ENCODE results near the gene CRIP3. TPM values are rescaled to one million over a fixed set of nuclear protein-coding genes. Genes with fewer than 3 reads are reported as not detected.

CRIP3 gene
- total RNA-seq, 3 donors from 2014 or later (not counting 1 experiment from before 2014, with no cell fraction given) = 3.6 to 5.3 (median 4.3) TPM

DNA sequence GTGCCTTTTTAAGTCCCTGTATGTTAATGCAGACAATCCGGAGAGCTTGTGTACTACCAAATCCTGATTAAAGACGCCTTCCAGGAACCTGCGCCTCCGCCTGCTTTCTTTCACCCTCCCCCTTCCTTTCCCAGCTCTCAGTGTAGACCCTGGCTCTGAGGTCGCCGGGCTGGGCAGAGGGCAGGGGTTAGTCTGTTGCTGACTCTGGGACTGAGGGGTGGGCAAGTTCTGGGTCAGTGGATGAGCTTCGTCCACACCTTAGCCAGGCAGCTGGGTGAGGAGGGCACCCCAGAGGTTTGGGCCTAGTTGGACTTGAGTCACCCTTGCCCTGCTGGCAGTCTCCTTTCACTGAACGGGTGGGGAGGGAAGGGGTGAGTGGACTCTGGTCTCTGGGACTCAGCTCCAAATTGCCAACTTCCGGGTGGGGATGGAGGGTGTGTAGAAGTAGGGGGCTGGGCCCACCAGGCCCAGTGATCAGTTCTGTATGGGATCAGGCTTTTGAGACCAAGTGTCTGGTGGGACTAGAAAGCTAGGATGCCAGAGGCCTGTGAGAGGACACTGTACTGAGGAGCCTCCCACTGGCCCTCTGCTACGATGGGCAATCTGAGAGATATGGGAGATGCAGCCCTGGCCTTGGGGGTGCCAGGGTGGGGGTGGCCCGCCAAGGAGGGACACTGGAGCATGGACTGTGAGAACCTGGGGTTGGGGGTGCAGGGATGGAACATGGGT is 31.9 kb downstream of the CRIP3 start:
- no peaks in the 10 kb centered on the region for H3K9me3 ChIP-seq (ENCODE audit: control insufficient read depth, insufficient read depth, low read length)
- H3K4me1 ChIP-seq (ENCODE audit: control insufficient read depth, insufficient read depth, low read length) = peaks cover 23% of the 10 kb centered on the region
- no peaks in the 10 kb centered on the region for H3K9me3 Mint-ChIP-seq
- no peak for TF ChIP-seq CTCF (IDR thresholded peaks at IDR 0.05)
- intact Hi-C loops (cut with micrococcal nuclease) = no loop called here
- peaks cover 10 to 32% of the 10 kb centered on the region in 2 donors for H3K4me1 Mint-ChIP-seq
- no peak overlapping the region for H3K4me3 ChIP-seq (ENCODE audit: low read length)
- peaks cover 26 to 39% of the 10 kb centered on the region in 2 donors for H3K27me3 Mint-ChIP-seq (ENCODE audit: low read depth in 2 of 2)
- ATAC-seq (no peak), DNase-seq (no peak)
- H3K36me3 ChIP-seq (ENCODE audit: control insufficient read depth, insufficient read depth, low read length) = no peaks in the 10 kb centered on the region
- no peak overlapping the region for H3K27ac ChIP-seq (ENCODE audit: low read length)
- H3K36me3 Mint-ChIP-seq = no peaks in the 10 kb centered on the region
- peaks cover 20% of the 10 kb centered on the region for H3K27me3 ChIP-seq (ENCODE audit: control insufficient read depth, insufficient read depth, low read length)
- H3K4me3 Mint-ChIP-seq = peak overlapping the region; percentile 28
- WGBS (ENCODE audit: insufficient coverage) = 83% methylated on average over 11 of the region's 11 CpGs
- peak overlapping the region in 1 of 2 donors; percentile 24 for H3K27ac Mint-ChIP-seq

GRCh38 chr6:43275801-43276576 is 32.6 kb downstream of the CRIP3 start:
- DNase-seq = peak; percentile 21 to 78
- peak; percentile 45 to 64 (median 62) for ATAC-seq
- Mint-ChIP-seq H3K9me3 (no peaks in the 10 kb centered on the region), H3K27ac (peak overlapping the region in 1 of 2 donors; percentile 24), H3K36me3 (no peaks in the 10 kb centered on the region), H3K4me1 (peaks cover 10 to 32% of the 10 kb centered on the region in 2 donors), H3K4me3 (peak overlapping the region; percentile 83), H3K27me3 (ENCODE audit: low read depth in 2 of 2) (peaks cover 23 to 34% of the 10 kb centered on the region in 2 donors)
- peaks cover 23% of the 10 kb centered on the region for H3K4me1 ChIP-seq (ENCODE audit: control insufficient read depth, insufficient read depth, low read length)
- no peaks in the 10 kb centered on the region for H3K9me3 ChIP-seq (ENCODE audit: control insufficient read depth, insufficient read depth, low read length)
- intact Hi-C loops (cut with micrococcal nuclease) = no loop called here
- H3K4me3 ChIP-seq (ENCODE audit: low read length) = peak overlapping the region; percentile 24
- H3K36me3 ChIP-seq (ENCODE audit: control insufficient read depth, insufficient read depth, low read length) = no peaks in the 10 kb centered on the region
- no peak for TF ChIP-seq CTCF (IDR thresholded peaks at IDR 0.05)
- WGBS (ENCODE audit: insufficient coverage) = 5% methylated on average over 64 of the region's 64 CpGs
- H3K27me3 ChIP-seq (ENCODE audit: control insufficient read depth, insufficient read depth, low read length) = peaks cover 20% of the 10 kb centered on the region
- H3K27ac ChIP-seq (ENCODE audit: low read length) = no peak overlapping the region

DNA sequence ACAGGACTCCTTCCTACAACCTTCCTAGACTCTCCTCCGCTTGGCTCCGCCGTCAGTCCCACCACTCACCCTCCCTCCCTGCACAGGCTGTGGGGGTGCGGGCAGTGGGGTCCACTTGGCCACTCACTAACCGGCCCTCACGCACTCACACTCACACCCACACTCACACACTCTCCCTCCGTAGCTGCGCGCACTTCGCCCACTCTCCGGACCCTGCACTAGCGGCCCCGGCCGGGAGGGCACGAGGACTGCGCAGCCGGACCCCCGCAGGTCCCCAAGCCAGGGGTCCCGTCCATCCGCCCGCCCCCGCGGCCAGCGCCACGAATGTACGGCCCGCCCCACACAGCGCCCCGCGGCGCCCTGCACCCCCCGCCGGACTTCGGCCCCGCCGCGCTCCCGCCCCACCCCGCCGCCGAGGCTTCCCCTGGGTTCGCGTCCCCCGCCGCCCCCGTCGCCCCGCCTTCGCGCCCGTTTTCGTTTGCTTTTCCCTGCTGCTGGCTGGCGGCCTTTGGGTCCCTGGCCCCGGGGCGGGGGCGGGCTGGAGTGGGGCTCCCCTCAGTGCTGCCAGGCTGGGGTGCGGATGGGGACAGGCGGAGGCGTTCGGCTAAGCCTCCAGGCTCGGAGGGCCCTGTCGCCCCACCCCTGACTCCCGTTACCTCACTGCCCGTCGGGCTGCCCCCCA is 33.6 kb downstream of the CRIP3 start:
- H3K27ac ChIP-seq (ENCODE audit: low read length) = no peak overlapping the region
- intact Hi-C loops (cut with micrococcal nuclease) = no loop called here
- 6% methylated on average over 65 of the region's 65 CpGs for WGBS (ENCODE audit: insufficient coverage)
- H3K9me3 ChIP-seq (ENCODE audit: control insufficient read depth, insufficient read depth, low read length) = no peaks in the 10 kb centered on the region
- ATAC-seq (peak in 2 of 3 donors; percentile 45 to 52), DNase-seq (peak in 1 of 2 donors; percentile 50)
- H3K4me3 ChIP-seq (ENCODE audit: low read length) = peak overlapping the region; percentile 24
- peaks cover 20% of the 10 kb centered on the region for H3K27me3 ChIP-seq (ENCODE audit: control insufficient read depth, insufficient read depth, low read length)
- peaks cover 23 to 29% of the 10 kb centered on the region in 2 donors for H3K27me3 Mint-ChIP-seq (ENCODE audit: low read depth in 2 of 2)
- TF ChIP-seq CTCF (IDR thresholded peaks at IDR 0.05) = no peak
- H3K27ac Mint-ChIP-seq = no peak overlapping the region
- H3K9me3 Mint-ChIP-seq = no peaks in the 10 kb centered on the region
- H3K4me1 ChIP-seq (ENCODE audit: control insufficient read depth, insufficient read depth, low read length) = peaks cover 25% of the 10 kb centered on the region
- H3K4me1 Mint-ChIP-seq = peaks cover 10 to 32% of the 10 kb centered on the region in 2 donors
- H3K4me3 Mint-ChIP-seq = peak overlapping the region; percentile 75
- H3K36me3 Mint-ChIP-seq = no peaks in the 10 kb centered on the region
- no peaks in the 10 kb centered on the region for H3K36me3 ChIP-seq (ENCODE audit: control insufficient read depth, insufficient read depth, low read length)
